ENCODE data around the gene CST1.

CST1 gene

GRCh38 chr20:23753589-23753988, 2.9 kb upstream of the CST1 start:
- H2AFZ ChIP-seq (ENCODE audit: low read depth), result no peak overlapping the region
- H3K9ac ChIP-seq, result no peak overlapping the region
- no peak overlapping the region for H3K27ac ChIP-seq
- no peaks in the 10 kb centered on the region for H4K20me1 ChIP-seq (ENCODE audit: insufficient read depth)
- no peaks in the 10 kb centered on the region for H3K4me1 ChIP-seq (ENCODE audit: low read depth, poor library complexity, severe bottlenecking)
- no peak overlapping the region for H3K4me2 ChIP-seq
- TF ChIP-seq CTCF (conservative IDR thresholded peaks at IDR 0.05; ENCODE audit: low read depth, low read length), result no peak
- H3K36me3 ChIP-seq (ENCODE audit: insufficient read depth), result no peaks in the 10 kb centered on the region
- no peak overlapping the region for H3K4me3 ChIP-seq (IDR thresholded peaks at IDR 0.05; ENCODE audit: insufficient read depth, low read depth, low read length)
- no peaks in the 10 kb centered on the region for H3K27me3 ChIP-seq (ENCODE audit: insufficient read depth, low read depth)
- H3K79me2 ChIP-seq (ENCODE audit: insufficient read depth, low read depth), result no peaks in the 10 kb centered on the region

DNA sequence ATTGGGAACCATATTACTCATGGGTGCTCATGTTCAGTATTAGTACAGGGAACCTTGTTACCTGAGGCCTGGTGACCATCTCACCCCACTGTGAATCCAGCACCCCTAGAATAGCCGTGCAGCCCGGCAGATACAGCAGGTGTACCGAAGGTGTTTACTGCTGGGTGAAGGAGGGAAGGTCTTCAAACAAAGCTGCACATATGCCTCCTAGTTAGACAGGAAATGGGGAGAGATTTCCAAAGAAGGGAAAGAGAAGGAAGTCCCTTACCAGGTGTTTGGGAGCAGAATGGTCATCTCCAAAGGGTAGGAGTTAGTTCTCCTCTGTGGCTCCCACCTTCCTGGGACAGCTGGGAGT, 2.4 kb upstream of the CST1 start:
- Histone ChIP-seq H3K27me3 (ENCODE audit: insufficient read depth, low read depth) (no peaks in the 10 kb centered on the region), H2AFZ (ENCODE audit: low read depth) (no peak overlapping the region), H3K4me2 (no peak overlapping the region), H3K79me2 (ENCODE audit: insufficient read depth, low read depth) (no peaks in the 10 kb centered on the region), H3K4me3 (IDR thresholded peaks at IDR 0.05; ENCODE audit: insufficient read depth, low read depth, low read length) (no peak overlapping the region), H3K4me1 (ENCODE audit: low read depth, poor library complexity, severe bottlenecking) (no peaks in the 10 kb centered on the region), H4K20me1 (ENCODE audit: insufficient read depth) (no peaks in the 10 kb centered on the region), H3K27ac (no peak overlapping the region), H3K36me3 (ENCODE audit: insufficient read depth) (no peaks in the 10 kb centered on the region), H3K9ac (no peak overlapping the region)
- no peak for TF ChIP-seq CTCF (conservative IDR thresholded peaks at IDR 0.05; ENCODE audit: low read depth, low read length)

DNA sequence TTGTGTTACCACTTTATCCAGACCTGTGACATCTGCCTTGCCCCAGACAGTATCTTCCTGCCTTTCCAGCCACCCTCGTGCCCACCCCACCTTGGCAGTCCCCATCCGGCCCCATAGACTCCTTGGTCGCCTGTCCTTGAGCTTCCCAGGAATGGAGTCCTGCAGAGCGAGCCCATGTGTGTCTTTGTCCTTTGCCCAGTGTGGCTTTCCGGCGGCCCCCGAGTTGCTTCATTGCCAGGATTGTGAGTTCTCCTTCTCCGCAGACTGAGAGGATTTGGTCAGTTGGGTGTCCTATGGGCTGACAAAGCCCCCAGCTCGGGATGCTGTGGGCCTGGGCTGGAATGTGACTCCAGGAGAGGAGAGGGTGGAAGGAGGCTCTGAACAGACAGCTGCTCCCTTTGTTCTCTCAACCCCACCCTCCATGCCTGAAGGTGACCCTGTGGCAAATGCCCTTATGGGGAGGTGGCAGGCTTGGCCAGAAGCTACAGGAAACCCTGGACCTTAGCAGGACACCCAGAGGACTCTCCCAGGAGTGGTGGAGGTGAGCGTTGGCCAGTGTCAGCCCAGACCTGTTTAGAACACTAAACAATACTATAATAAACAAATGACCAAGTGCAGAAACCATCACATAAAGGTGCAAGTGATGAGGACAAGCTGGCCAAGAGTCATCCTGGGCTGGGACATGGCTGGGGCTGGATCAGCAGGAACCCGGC, 1.9 kb upstream of the CST1 start:
- Histone ChIP-seq H2AFZ (ENCODE audit: low read depth) (no peak overlapping the region), H3K4me3 (IDR thresholded peaks at IDR 0.05; ENCODE audit: insufficient read depth, low read depth, low read length) (no peak overlapping the region), H3K4me1 (ENCODE audit: low read depth, poor library complexity, severe bottlenecking) (no peaks in the 10 kb centered on the region), H3K27ac (no peak overlapping the region), H3K9ac (no peak overlapping the region), H3K4me2 (no peak overlapping the region), H4K20me1 (ENCODE audit: insufficient read depth) (no peaks in the 10 kb centered on the region), H3K79me2 (ENCODE audit: insufficient read depth, low read depth) (no peaks in the 10 kb centered on the region), H3K36me3 (ENCODE audit: insufficient read depth) (no peaks in the 10 kb centered on the region), H3K27me3 (ENCODE audit: insufficient read depth, low read depth) (no peaks in the 10 kb centered on the region)
- TF ChIP-seq CTCF (conservative IDR thresholded peaks at IDR 0.05; ENCODE audit: low read depth, low read length), result no peak

DNA sequence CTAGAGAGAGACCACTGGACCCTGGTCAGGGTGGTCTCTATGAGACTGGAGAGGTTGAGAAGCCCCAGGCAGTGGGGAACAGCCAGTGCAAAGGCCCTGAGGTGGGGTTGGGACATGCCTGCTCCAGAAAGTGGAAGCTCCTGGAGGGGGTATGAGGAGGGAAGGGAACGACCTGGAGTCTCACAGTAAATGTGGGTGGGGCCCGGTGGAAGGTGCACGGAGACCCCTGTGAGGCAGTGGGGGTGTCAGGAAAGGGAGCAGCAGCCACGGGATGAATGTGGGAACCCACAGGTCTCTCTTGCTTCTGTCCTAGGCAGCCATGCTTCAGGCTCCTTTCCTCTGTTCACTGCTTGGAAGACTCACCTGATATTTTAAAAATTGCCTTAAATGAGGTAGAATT, 1.3 kb upstream of the CST1 start:
- H3K79me2 ChIP-seq (ENCODE audit: insufficient read depth, low read depth), result no peaks in the 10 kb centered on the region
- no peak for TF ChIP-seq CTCF (conservative IDR thresholded peaks at IDR 0.05; ENCODE audit: low read depth, low read length)
- H2AFZ ChIP-seq (ENCODE audit: low read depth), result no peak overlapping the region
- no peaks in the 10 kb centered on the region for H3K27me3 ChIP-seq (ENCODE audit: insufficient read depth, low read depth)
- no peak overlapping the region for H3K9ac ChIP-seq
- H3K4me3 ChIP-seq (IDR thresholded peaks at IDR 0.05; ENCODE audit: insufficient read depth, low read depth, low read length), result no peak overlapping the region
- no peaks in the 10 kb centered on the region for H3K4me1 ChIP-seq (ENCODE audit: low read depth, poor library complexity, severe bottlenecking)
- H3K27ac ChIP-seq, result no peak overlapping the region
- no peak overlapping the region for H3K4me2 ChIP-seq
- no peaks in the 10 kb centered on the region for H4K20me1 ChIP-seq (ENCODE audit: insufficient read depth)
- H3K36me3 ChIP-seq (ENCODE audit: insufficient read depth), result no peaks in the 10 kb centered on the region

Measured in KMS-11 (cell line).